Activated CD4-positive, alpha-beta T cell treated with anti-CD3 and anti-CD28 coated beads for 1 hour (primary cell): ENCODE results near the gene CTXN1.
"Not testable (repeated sequence)": the region's sequence is repeated elsewhere in the genome, so short reads cannot be mapped to it uniquely, and the experiment has no call there.

ENCODE experiments used
- DNase-seq: peaks from one replicate; pipeline ENCODE4 v3.0.0-alpha.2; 2020

The CTXN1 gene

DNA sequence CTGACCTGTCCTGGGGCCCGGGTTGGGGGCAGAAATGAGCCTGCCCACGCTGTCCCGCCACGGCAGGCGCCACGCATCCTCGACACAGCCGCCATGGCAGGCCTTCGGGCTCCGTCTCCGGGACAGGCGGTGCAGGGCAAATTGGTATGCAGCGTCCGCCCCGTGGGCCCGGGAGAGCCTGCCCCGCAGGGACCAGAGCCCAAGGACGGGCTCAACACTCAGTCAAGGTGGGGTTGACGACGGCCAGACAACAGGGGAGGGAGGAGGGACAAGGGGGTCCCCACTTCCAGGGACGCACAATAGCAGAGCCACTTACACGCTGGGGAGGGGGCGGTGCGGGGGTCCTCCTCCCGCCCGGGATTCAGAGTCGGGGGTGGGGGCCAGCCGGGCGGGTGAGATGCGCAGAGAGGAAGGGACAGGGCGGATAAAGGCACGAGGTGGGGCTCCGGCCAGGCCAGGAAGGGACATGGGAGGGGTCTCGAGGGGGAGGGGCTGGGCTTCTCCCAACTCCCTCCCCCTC lies 1.2 kb downstream of the CTXN1 start:
- DNase-seq, result no peak

DNA sequence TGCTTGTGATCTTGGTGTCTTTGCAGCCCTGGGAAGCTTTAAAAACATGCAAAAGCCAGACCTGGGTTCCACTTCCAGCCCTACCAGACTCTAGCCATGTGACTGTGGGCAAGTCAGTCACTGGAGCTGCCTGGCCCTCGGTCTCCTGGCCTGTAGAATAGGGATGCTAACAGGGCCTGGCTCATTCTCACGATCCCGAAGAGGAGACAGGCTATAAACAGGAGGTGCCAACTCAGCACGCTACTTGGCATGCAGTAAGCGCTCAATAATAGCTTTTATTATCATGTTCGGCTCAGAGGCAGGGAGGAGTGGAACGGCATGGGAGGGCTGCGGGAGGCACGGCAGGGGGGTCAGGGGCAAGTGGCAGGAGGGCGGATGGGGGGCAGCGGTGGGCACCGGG lies 1.7 kb downstream of the CTXN1 start:
- DNase-seq, result no peak

DNA sequence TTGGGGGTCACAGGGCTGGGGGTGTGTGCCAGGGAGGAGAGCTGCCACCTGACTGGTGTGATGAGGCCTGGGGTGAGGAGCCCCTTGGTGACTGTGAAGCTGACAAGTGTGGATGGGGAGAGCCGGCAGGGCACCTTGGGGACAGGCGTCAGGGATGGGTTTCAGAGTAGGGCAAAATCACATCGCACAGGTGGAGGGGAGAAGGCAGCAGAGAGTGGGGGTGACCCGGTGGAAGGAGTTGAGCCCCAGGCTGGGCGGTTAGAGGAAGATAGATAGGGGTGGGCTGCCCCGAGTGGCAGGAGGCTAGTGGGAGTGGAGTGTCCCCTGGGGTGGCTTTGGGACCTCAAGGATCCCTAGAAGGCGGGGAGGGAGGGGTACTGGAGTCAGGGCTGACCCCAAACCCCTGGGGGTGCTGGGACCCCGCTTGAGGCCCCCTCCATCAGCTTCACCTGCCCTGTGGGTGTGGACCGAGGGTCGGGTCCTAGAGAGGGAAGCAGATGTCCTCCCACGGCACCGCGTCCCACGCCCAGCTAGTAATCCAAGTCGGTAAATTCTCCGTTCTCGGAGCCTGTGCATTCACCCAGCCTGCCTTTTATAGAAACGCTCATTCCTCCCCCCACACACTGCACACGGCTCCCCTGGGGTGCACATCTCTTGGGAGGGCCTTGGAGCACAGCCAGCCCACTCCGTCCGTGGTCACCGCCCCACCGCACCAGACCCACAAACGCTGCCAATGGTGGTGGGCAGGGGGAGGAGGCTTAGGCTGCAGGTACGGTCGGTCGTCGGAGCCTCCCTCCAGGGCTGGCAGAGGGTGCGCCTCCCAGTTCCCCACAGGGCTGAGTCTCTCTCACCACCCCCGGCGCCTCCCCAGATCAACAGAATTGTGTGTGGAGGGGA lies 2.4 kb downstream of the CTXN1 start:
- no peak for DNase-seq

DNA sequence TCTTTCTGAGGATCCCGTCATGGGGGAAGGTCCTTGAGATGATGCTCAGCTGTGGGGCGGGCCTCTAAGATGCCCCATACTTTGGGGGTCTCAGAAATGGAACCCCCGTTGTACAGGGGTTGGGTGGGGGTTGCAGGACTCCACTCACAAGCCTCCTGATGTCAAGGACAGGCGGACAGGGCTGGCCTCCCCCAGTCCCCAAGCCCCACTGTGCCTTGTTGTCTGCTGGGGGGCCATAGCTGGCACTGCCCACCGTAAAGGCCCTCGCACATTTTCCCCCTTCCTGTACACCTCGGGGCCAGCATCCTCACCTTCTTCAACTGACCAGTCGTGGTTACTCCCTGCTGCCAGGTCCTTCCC lies 3.1 kb downstream of the CTXN1 start:
- no peak for DNase-seq

DNA sequence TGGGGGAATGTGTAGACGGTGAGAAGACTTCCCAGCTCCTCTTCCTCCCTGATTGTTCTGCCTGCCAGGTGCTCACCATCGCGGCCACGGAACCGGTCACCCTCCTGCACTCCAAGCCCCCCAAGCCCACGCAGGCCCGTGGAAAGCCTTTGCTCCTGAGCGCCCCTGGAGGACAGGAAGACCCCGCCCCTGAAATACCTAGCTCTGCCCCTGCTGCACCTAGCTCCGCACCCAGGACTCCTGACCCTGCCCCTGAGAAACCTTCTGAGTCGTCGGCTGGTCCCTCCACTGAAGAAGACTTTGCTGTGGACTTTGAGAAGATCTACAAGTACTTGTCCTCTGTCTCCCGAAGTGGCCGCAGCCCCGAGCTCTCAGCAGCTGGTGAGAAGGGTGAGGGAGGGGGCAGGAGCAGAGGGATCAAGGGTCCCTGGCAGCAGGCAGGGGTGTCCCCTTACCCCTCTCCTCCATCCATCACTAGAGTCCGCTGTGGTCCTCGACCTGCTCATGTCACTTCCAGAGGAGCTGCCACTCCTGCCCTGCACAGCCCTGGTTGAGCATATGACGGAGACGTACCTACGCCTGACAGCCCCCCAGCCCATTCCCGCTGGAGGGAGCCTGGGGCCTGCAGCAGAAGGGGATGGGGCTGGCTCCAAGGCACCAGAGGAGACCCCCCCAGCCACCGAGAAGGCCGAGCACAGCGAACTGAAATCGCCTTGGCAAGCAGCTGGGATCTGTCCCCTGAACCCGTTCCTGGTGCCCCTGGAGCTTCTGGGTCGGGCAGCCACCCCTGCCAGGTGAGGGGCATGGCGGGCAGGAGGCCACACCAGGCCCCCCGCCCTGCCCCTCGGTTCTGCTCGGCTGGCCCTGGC lies 3.7 kb downstream of the CTXN1 start:
- DNase-seq, result no peak

DNA sequence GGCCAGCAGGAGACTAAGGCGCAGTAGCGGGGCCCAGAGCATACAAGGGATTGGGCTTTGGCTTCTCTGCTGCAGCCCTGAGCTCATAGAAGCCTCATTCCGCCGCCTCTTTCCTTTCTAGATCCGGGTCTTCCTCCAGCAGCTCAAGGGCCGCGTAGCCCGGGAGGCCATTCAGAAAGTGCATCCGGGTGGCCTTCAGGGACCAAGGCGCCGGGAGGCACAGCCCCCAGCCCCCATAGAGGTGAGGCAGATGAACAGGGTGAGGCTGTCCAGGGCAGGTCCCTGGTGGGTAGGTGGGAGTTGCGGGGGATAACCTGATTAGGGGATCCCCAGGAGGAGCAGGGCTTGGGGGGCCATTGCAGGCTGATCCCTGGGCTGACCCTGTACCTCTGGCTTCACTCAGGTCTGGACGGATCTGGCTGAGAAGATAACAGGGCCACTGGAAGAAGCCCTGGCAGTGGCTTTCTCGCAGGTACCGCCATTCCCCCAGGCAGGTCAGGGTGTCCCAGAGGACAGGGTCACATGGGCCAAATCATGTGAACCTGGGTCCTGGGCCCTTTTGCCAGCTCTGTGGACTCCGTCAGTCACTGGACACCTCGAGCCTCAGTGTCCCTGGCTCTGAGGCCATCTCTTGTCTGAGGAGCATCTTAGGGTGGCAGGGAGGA lies 4.5 kb downstream of the CTXN1 start:
- DNase-seq, result no peak

DNA sequence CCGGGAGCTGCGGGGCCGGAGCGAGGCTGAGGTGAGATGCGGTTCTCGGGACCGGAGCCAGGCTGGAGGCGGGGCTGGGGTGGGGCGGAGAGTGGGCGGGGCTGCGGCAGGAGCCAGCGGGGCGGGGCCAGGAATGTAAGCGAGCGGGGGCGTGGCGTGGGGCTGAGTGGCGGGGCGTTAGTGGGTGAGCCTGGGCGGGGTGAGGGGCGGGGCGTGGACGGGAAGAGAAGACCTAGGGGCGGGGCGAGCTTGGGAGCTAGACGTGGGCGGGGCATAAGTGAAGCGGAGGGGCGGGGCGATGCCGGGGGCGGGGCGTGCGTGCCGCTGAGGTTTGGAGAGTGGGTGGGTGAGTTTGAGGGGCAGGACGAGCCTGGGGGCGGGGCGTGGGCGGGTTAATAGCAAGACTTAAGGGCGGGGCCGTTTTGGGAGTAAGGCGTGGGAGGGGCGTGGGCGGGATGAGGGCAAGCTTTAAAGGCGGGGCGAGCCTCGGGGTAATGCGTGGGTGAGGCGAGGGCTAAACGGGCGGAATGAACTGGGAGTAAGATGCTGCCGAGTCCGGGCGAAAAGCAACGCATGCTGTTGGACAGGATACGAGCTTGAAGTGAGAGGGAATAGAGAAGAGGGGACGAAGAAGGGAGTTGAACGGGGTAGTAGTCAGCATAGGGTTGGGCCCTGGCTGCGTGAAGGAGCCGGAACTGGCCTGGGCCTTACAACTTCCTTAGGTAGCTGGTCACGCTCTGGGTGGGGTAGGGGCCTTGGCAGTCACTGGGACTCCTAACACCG lies 5.2 kb downstream of the CTXN1 start:
- DNase-seq, result peak; percentile 100

DNA sequence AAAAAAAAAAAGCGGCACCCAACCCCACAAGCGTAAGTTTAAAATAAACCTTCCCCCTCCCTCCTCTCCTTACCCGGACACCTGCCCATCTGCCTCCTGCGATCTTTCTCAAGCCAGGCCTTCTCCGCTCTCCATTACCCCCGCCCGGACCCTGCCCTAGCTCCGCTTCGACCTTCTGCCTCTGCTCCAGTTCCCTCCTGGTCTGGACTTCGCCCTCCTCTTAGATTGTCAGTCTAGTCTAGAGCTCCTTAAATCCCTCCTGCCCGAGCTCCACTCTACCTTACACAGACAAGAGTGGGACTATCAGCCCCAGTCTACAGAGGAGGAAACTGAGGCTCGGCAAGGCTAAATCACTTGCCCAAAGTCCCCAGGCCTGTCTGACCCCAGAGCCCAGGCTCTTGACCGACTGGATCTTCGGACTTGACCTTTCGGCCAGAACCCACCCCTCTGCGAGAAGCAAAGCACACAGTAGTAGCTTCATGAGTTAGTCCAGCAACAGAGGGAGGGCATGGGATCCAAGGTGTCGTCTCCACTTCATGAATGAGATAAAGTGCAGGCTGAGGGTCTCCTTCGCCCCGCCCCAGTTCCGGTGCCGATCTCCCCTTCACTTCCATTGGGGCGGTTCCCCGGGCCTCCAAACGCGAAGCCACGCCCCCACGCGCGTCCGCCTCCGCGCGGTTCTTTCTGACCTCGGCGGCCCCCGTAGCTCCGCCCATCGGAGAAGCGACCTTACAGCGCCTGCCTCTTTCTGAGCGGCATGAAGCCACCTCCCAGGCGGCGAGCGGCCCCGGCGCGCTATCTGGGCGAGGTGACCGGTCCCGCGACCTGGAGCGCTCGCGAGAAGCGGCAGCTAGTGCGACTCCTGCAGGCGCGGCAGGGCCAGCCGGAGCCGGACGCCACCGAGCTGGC lies 6.1 kb downstream of the CTXN1 start, which contains the start of gene SNAPC2:
SNAPC2 (plus strand) TSS at position 729 of the 909 bp plus-strand sequence; CDS start at position 758, 29 bp downstream.
- DNase-seq, result peak; percentile 94

DNA sequence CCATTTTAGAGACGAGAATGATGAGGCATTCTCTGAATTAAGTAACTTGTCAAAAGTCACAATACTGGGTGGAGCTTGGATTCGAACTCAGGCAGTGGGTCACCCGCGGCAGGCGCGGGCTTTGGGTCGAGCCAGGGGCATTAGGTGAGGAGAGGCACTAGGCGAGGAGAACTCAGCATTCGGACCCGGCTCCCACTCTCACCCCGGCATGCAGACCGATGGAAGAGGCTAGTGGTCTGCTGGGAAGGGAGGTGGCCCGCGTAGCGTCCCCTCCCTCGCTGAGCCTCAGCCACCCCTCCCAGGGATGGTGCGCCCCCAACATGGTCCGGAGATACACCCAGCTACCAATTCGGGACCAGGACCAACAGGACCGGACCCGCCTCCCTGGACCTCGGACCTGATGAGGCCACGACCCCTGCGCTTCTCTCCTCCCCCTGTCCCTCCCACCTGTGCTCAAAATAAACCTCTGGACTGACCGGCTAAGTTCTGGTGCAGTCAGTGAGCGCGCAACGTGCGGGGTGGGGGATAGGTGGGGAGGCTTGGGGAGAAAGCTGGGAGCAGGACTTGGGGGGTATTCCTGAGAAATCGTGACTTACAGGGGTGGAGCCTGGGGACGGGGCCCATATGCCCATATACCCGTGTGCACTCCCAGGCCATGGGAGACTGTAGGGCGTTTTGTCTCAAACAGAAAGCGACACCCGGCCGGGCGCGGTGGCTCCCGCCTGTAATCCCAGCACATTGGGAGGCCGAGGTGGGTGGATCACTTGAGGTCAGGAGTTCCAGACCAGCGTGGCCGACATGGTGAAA lies 7.1 kb downstream of the CTXN1 start:
- DNase-seq, result no peak

DNA sequence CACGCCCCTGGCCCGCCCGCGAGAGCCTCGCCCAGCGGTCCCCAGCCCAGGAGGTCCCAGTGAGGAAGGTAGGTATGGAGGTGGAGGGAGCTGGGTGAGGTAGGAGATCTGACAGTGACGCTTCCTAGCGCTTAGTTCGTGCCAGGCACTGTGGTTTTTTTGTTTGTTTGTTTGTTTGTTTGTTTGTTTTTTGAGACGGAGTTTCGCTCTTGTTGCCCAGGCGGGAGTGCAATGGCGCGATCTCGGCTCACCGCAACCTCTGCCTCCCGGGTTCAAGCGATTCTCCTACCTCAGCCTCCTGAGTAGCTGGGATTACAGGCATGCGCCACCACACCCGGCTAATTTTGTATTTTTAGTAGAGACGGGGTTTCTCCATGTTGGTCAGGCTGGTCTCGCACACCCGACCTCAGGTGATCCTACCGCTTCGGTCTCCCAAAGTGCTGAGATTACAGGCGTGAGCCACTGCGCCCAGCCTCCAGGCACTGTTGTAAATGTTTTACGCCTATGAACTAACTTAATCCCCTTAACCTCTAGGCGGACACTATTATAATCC lies 7.8 kb downstream of the CTXN1 start:
- not testable (repeated sequence) for DNase-seq

DNA sequence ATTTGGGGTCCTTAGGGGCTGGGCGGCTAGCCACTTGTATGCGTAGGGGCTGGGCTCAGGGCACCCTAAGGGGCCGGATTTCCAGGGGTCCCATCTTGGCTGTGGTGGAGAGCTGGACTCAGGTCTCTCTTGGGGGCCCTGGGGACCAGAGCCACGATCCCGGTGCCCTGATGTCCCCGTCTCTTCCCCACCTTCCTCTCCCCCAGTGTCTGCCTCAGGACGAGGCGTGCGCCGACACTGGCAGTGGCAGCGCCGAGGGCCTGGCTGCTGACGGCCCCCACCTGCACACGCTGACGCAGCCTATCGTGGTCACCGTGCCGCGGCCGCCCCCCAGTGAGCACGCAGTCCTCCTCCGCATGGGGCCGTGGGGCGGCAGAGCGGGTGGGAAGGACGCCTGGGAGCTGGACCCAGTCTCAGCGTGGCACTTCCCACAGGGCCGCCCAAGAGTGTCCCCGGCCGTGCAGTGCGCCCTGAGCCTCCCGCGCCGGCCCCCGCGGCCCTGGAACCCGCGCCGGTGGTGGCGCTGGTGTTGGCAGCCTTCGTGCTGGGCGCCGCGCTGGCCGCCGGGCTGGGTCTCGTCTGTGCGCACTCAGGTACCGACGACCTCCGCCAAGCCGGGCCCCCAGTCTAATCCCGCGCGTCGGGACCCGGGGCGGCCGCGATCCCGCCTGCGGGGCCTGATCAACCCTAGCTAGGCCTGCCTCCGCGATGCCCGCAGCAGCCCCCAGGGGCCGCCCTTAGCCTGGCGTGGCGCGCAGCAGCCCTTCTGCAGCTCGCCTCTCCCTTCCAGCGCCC lies 8.5 kb downstream of the CTXN1 start:
- DNase-seq, result peak; percentile 45

DNA sequence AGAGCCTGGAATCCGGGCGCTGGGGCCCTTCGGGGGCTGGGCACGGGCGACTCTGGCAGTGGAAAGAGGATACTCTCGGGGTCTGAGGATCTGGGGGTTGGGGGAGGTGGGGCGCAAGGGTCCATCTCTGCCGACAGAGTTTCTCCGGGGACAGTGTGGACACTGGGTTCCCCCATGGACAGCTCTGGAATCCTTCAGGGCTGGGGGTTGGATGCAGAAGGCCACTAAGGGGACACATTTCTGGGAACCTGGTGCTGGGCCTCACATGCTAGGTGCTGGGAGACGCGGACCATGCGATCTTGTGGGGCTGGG lies 9.0 kb downstream of the CTXN1 start:
- DNase-seq, result no peak

DNA sequence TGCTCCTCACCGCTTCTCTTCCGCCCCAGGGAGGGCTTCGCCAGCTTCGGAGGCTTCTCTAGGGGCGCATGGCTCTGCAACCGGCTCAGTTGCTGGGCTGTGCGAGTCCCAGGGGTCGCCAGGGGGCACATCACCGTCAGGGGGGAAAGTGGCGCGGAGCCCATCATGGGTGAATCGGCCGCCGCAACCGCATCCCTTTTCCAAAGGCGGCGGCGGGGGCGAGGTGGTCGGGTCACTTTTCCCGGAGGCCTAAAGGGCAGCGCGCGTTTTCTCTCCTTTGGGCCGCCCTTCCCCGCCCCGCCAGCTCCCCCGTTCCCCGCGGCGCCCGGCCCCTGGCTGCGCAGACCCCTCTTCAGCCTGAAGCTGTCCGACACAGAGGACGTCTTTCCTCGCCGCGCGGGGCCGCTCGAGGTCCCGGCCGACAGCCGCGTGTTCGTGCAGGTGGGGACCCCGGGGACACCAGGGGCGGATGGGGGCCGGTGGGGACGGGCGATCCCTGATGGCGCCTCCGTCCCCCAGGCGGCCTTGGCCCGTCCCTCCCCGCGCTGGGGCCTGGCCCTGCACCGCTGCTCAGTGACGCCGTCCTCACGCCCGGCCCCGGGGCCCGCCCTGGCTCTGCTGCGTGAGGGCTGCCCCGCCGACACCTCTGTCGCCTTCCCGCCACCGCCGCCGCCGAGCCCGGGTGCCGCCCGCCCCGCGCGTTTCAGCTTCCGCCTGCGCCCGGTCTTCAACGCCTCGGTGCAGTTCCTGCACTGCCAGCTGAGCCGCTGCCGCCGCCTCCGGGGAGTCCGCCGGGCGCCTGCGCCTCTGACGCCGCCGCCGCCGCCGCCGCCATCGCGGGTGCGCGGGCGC lies 9.6 kb downstream of the CTXN1 start:
- no peak for DNase-seq

DNA sequence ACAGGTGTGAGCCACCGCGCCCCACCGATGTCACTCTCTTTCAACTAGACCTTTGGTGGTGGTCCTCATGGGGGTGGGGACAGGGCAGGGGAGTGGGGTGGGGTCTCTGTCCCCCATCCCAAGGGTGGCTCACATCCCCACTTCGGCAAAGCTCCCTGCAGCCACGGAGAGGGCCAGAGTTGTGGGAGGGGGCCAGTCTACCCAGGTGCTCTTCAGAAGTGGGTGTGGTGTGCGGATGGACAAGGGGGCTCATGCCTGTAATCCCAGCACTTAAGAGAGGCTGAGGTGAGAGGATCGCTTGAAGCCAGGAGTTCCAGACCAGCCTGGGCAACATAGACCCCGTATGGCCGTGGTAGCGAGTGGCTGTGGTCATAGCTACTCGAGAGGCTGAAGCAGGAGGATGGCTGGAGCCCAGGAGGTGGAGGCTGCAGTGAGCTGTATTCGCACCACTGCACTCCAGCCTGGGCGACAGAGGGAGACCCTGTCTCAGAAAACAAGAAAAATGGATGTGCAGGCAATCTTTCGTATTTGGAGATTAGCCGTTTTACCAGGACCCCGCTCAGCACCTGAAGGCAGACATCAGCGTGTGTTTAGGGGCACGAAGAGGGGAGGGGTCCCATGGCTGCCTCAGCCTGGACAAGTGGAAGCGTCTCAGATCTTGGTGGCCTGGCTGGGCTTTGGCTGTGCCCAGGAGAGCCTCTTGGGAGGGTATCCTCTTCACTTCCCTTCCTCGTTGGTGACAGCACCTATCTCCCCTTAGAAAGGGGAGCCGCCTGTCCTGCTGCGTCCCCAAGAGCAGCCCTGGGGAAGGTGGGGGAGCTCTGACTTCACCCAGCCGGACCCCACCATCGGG lies 10.5 kb downstream of the CTXN1 start:
- no peak for DNase-seq

DNA sequence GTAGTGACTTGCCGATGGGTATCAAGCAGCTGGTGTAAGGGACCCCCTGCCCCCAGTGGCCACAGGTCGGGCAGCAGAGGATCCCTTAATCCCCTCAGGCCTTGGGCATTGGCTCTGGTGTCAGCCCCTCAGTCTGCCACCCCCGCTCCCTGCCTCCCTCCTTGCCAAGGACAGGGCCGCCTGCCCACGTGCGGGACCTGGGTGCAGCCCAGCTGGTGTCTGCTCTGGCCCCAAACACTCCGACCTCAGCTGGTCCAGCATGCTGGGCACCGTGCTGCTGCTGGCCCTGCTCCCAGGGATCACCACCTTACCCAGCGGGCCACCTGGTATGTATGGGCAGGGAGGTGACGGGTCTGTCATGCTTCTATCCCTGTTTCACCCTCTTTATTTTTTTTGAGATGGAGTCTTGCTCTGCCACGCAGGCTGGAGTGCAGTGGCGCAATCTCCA lies 11.3 kb downstream of the CTXN1 start, which contains the start of gene TGFBR3L:
TGFBR3L (plus strand) TSS at position 233 of the 448 bp plus-strand sequence.
- no peak for DNase-seq

DNA sequence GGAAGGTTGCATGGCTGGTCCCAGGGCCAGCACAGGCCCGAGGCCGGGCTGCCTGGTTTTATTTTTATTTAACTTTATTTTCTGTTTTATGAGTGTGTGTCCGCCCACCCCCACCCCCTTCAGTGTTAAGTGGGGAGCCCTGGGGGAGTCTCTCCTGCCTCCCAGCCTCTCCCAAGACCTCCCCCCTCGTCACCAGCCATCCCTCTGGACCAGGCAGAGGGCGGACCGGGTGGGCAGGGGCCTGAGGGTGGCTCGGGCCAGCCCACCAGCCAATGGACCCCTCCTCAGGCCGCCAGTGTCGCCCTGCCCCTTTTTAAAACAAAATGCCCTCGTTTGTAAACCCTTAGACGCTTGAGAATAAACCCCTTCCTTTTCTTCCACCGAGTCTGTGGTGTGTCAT lies 11.8 kb downstream of the CTXN1 start:
- no peak for DNase-seq

DNA sequence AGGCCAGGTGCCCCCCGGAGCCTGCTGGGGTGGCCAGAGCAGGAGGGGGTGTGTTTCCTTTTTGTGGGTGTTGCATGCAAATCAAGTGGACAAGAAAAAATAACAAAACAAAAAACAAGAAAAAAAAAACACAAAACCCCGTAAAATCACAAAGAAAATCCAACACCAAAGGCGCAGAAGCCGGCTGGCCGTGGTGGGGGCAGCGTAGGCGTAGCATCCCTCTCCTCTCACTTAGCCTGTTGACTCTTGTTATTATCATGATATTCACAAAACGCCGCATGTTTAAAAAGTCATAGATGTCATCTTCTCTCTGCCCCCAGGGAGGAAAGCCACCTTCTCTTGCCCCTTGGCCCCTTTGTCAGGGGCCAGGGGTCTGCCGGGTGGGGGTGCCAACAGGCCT lies 12.3 kb downstream of the CTXN1 start:
- no peak for DNase-seq
